Hepatocyte (in vitro differentiated cells): ENCODE data around the gene NRIP1.

Experiments used
- CTCF ChIP-seq: fragments of 200-600 bp; sonication (generic); IDR thresholded peaks from 2 replicates; pipeline ENCODE4 v1.5.1; 2016; ENCODE audit warnings: antibody characterized with exemption, mild to moderate bottlenecking; ENCODE audit not compliant: poor library complexity
- EZH2 ChIP-seq: fragments of 200-600 bp; sonication (generic); IDR thresholded peaks from 2 replicates; pipeline ENCODE4 v1.6.1; 2016; ENCODE audit warnings: antibody characterized with exemption, mild to moderate bottlenecking, borderline replicate concordance
- EZH2phosphoT487 ChIP-seq: fragments of 200-600 bp; sonication (generic); IDR thresholded peaks from one replicate; pipeline ENCODE4 v1.6.1; 2018; ENCODE audit warnings: antibody characterized with exemption, mild to moderate bottlenecking, low read depth, moderate library complexity; ENCODE audit not compliant: unreplicated experiment, severe bottlenecking

GRCh38 chr21:15063081-15063813 is 1.6 kb downstream of the NRIP1 start:
- TF ChIP-seq CTCF (no peak), EZH2phosphoT487 (no peak), EZH2 (no peak)
